NB4 (cell line): ENCODE measurements around the gene AZU1.

Source experiments
- POLR2A ChIP-seq: IDR thresholded peaks from 2 replicates; pipeline ENCODE4 v1.6.1; 2011; ENCODE audit warnings: mild to moderate bottlenecking; ENCODE audit not compliant: insufficient read length; ENCODE audit errors: extremely low read depth
- TF ChIP-seq, protein P1 (sequence below): IDR thresholded peaks from one replicate; pipeline ENCODE4 v1.5.1; 2012; ENCODE audit warnings: low read depth, low read length

DNA sequence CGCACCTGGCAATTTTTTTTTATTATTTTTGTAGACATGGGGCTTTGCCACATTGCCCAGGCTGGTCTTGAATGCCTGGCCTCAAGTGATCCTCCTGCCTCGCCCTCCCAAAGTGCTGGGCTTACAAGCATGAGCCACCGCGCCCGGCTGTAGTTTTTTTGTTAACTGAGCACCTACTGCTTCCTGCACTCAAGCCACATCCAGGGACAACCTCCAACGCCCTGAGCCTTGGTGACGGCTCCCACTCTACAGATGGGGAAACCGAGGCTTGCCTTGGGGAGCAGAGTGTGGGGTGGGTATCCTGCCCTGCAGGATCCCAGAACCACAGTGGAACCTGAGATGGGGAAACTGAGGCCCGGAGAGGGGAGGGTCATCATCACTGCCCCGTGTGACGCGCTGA lies 27.5 kb downstream of the AZU1 start:
- no peak for TF ChIP-seq POLR2A
- TF ChIP-seq, protein P1, sequence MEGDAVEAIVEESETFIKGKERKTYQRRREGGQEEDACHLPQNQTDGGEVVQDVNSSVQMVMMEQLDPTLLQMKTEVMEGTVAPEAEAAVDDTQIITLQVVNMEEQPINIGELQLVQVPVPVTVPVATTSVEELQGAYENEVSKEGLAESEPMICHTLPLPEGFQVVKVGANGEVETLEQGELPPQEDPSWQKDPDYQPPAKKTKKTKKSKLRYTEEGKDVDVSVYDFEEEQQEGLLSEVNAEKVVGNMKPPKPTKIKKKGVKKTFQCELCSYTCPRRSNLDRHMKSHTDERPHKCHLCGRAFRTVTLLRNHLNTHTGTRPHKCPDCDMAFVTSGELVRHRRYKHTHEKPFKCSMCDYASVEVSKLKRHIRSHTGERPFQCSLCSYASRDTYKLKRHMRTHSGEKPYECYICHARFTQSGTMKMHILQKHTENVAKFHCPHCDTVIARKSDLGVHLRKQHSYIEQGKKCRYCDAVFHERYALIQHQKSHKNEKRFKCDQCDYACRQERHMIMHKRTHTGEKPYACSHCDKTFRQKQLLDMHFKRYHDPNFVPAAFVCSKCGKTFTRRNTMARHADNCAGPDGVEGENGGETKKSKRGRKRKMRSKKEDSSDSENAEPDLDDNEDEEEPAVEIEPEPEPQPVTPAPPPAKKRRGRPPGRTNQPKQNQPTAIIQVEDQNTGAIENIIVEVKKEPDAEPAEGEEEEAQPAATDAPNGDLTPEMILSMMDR = no peak
